ENCODE results near the gene SLC22A13.
"Not testable (repeated sequence)": the region's sequence is repeated elsewhere in the genome, so short reads cannot be mapped to it uniquely, and the experiment has no call there.

SLC22A13 gene

DNA sequence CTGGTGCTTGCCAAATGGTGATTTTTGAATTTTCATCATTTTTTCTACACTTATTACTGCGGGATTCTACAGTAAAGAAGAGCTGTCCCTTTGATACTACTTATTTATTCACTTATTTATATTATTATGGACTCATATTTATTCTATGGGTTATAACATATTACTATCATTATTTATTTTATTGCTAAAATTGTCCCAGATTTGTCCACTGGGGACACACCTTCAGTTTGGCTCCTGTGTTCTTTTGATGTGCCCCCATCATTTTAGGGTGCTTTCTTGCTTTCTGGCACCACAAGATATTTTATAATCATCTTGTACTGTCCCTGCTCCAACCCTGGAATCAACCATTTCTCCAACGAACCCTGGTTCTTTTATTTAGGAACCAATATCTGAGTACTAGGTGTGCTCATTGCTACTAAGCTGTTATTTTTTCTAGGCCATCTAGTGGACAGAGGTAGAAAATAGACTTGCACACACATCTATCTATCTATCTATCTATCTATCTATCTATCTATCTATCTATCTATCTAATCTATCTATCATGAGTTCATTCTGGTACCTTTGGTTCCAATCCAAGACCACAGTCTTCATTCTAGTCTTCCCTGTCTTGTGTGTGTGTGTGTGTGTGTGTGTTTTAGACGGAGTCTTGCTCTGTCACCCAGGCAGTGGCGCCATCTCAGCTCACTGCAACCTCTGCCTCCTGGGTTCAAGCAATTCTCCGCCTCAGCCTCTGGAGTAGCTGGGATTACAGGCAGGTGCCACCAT lies 32.5 kb downstream of the SLC22A13 start:
- DNase-seq, result no peak

DNA sequence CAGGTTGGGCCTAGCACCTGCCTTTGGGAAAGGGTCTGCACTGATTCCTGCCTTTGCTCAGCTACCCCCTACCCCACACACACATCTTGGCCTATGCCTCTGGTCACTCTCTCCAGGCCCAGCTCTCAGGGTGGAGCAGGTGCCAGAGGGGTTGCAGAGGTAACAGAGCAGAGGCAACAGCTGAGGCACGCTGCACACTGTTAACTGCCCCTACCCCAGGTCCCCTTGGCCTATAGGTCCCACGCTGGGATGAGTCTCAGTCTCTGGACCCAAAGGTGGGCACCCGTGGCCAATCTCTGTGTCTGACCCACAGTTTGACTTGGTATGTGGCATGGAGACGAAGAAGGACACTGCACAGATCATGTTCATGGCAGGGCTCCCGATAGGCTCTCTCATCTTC lies 41.3 kb downstream of the SLC22A13 start:
- no peak for DNase-seq

DNA sequence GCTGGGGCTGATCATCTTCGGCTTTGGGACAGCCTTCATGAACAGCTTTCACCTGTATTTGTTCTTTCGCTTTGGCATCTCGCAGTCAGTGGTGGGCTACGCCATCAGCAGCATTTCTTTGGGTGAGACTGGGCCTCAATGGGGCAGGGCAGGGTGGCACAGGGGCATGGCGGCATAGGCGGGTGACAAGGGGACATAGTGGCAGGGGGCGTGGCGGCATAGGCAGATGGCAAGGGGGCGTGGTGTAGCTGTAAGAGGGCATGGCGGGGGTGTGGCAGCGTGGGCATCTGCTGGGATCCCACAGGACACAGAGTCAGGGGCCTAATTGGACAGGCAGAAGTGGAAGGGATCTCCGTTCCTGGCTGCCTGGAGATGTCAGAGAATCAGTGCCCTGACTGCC lies 42.0 kb downstream of the SLC22A13 start:
- no peak for DNase-seq

- no peak for DNase-seq
Measured at GRCh38 chr3:38308456-38308855, 42.8 kb downstream of the SLC22A13 start.

GRCh38 chr3:38311476-38311875 lies 45.9 kb downstream of the SLC22A13 start:
- no peak for DNase-seq

DNA sequence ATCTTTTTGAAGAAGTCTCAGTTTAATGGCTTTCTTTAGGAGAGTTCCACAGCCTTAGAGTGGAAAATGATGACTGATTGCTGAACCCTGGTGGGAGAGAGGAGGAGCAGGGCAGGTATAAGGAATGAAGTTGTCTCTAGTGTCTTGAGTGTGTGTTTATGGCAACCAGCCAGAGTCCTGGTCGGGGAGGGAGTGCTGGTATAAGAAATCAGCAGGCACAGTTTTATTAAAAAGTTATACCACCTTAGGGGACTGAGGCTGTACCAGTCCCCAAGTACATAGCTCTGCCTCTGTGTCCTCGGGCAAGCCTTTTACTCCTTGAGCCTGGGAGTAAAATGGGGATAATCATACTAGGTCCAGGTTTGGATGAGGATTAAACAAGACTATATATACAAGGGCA lies 46.3 kb downstream of the SLC22A13 start:
- no peak for DNase-seq

DNA sequence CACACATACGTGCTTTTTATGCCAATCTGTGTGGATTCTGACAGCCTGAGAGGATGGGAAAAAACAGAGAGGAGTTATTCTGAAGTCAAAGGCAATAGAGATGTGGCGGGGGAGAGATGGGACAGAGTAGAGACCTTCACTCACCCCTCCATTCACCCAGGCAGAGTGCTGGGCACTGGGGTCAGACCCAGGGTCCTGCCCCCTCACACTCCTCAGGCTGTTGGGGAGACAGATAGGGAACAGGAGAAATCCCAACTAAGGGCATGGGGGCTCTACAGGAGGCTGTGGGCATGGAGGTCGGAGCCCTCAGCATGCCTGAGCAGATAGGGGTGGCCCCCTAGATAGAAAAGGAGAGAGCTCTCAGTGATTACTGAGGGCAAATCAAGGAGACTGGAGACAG lies 46.7 kb downstream of the SLC22A13 start:
- no peak for DNase-seq

DNA sequence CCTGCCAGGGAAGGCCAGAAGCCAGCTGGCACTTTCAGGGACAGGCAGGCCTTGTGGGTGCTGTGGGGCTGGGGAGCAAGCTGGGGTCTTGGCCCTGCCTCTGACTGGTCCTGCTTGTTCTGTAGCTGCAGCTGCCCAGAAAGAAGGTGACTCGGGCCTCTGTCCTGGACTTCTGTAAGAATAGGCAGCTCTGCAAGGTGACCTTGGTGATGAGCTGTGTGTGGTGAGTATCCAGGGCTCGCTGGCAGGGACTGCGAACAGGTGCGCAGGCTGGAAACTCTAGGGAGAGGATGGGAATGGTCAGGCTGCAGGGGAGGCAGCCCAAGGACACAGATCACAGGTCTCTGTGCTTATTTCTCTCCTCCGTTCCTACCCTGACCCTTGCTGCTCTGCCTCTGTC lies 47.7 kb downstream of the SLC22A13 start:
- DNase-seq, result no peak

DNA sequence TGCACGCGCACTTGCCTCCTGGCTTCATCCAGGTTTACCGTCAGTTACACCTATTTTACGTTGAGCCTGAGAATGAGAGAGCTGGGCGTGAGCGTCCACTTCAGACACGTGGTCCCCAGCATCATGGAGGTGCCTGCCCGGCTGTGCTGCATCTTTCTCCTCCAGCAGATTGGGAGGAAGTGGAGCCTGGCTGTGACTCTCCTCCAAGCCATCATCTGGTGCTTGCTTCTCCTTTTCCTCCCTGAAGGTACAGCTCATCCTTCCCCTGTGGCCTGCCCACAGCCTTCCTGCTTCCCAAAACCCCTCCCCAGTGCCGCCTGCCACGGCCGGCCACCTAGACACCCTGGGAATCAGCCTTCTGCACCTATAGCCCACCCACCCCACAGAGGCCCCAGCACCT lies 48.1 kb downstream of the SLC22A13 start:
- DNase-seq, result no peak

GRCh38 chr3:38314112-38314763 lies 48.6 kb downstream of the SLC22A13 start:
- DNase-seq, result no peak

DNA sequence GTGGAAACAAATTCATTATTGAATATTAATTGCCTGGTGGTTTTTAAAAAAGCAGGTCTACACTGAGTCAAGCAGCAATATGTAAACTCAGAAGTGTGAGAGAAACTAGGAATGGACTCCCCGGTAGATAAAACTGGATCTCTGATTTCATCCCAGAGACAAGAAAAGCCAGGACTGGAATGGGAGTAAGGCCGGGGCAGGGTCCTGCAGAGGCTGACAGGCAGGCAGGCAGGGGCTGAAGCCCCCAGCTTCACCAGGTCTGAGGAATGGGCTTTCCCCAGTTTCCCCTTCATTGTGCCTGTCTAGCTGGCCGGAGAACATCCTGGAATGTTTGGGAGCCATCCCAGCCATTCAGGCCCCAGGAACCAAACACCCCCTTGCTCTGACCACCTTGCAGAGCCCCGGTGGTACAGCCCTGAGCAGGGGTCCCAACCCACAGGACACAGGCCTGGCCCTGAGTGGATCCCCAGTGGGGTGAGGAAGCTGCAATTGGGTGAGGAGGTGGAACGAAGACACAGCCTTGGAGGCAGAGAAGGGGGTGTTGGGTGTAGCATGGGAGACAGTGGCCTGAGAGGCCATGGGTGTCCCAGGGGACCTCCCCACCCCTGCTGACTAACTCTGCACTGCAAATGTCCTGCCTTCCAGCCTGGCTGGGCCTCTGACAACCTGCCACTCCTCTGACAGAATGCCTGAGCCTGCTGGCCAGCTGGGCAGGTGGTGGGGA lies 49.3 kb downstream of the SLC22A13 start:
- no peak for DNase-seq

- no peak for DNase-seq
Measured at GRCh38 chr3:38315488-38316230, 50.0 kb downstream of the SLC22A13 start.

DNA sequence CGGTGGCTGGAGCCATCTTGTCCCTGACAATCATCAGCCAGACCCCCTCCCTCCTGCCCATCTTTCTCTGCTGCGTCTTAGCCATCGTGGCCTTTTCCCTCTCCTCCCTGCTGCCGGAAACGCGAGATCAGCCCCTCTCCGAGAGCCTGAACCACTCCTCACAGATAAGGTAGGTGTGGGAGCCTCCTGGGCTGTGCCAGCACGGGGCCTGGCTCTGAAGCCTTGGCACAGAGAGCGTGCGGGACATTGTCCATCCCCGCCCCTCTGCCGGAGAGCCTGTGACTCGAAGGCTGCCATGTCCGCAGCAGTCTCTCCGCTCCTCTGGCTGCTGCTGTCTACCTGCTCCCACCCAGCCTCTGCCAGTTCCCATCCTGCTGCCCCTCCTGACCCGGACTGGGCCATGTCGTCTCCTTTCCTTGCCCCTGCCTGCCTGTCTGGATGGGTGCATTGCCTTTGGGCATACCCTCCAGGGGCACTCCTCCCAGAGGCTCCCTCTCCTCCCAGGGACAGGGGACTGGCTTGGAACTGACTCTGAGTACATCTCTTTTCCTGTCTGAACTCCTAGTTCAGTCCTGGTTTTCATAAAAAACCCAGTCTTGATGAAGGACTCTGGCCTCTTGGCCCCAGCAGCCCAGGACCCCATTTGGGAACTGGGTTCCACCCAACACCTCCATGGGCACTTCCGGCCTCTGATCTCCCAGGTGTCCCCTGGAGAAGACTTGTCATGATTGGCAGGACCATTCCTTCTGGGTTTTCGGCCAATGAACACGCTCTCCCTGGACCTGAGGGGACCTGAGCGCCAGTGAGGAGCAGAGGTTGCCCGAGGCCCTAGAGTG lies 51.0 kb downstream of the SLC22A13 start:
- no peak for DNase-seq

GRCh38 chr3:38317192-38317759 lies 51.7 kb downstream of the SLC22A13 start:
- peak in 1 of 56 donors; percentile 9 for DNase-seq

GRCh38 chr3:38318766-38319671 lies 53.4 kb downstream of the SLC22A13 start:
- DNase-seq, result no peak

DNA sequence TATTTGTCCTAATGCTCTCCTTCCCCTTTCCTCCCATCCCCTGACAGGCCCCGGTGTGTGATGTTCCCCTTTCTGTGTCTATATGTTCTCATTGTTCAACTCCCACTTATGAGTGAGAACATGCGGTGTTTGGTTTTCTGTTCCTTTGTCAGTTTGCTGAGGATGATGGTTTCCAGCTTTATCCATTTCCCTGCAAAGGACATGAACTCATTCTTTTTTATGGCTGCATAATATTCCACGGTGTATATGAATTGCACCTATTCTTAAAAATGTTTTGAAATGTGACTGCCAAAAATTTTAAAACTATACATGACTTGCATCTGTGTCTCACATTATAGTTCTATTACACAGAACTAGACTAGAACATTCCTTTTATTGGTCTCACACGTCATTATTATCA lies 55.0 kb downstream of the SLC22A13 start:
- DNase-seq, result not testable (repeated sequence)

DNA sequence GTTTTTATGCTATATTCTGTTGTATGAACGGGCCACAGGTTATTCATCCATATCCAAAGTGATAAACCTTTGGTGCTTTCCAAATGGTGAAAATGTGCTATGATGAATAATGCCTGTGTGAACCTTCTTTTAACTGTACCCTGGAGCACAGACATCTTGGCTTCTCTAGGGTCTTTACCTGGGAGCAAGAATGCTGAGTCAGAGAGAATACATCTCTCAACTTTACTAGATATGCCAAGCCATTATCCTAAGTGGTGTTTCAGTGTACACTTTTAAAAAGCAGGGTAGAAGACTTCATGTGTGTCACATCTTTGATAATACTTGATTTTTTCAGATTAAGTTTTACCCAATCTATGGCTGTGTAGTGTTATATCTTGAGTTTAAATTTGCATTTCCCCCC lies 57.4 kb downstream of the SLC22A13 start:
- no peak for DNase-seq

- no peak for DNase-seq
Measured at GRCh38 chr3:38325256-38325655, 59.6 kb downstream of the SLC22A13 start.

DNA sequence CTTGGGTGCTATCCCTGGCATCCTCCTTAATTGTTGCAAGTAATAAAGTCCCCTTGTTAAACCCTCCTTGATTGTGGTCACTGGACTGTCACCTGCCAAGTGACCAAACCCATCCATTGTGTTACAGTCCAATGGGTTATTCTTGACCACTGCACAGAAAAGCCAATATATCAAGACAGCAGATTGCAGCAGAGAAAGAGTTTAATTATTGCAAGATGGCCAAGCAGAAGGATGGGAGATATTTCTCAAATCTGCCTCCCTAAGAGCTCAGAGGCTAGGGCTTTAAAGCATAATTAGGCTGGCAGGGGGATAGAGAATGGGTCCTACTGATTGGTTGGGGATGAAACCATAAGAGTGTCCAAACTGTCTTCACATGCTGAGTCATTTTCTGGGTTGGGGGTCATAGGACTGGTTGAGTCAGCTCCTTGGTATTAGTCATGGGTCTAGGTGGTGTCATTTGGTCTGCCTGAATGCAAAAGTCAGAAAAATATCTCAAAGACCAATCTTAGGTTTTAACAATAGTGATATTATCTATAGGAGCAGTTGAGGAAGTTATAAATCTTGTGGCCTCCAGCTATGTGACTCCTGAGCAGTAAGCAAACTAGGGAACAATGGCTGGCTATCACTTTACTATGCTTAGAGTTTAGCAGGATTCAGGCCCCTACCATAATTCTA lies 61.9 kb downstream of the SLC22A13 start:
- no peak for DNase-seq

Data from amygdala (tissue), 56 donors.